Measurements from ENCODE around the gene TWSG1. TPM values are rescaled to one million over a fixed set of nuclear protein-coding genes. Genes with fewer than 3 reads are reported as not detected.

The TWSG1 gene
- total and polyA plus RNA-seq, 4 donors: 11.8 to 55.8 (median 21.6) TPM

DNA sequence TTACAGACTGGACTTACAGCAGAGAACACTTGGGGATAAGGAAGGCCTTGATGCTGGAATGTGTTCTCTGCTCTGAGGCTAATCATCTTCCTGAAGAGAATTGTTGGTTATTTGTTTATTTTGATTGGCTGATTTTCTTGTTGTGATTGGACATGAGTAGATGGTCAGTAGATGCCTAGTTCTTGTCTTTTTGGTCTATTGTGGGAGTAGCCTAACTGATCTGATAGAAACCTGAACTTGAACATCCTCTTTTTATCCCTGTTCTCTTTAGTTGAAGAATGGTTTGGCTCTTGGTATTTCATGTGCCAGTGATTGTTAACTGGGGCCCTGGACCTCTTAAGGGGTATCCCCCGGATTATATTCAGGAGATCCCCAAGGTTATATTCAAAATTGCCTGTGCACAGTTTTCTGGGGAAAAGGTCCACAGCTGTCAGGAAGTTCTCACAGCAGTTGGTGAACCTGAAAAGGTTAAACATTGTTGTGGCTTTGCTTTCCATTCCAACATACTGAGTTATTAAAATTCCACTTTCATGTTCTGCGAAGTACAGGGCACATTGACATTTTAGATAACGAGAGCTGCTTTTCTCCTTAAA, 13.6 kb downstream of the TWSG1 start:
- Histone ChIP-seq H3K9me3 (ENCODE audit: control insufficient read depth in 4 of 4, insufficient read depth in 3 of 4, low read length in 3 of 4) (no peaks in the 10 kb centered on the region), H3K9ac (ENCODE audit: insufficient read depth in 1 of 2, low read length in 2 of 2) (no peak overlapping the region), H3K4me1 (ENCODE audit: control insufficient read depth in 5 of 5, insufficient read depth in 5 of 5, low read length in 5 of 5) (peaks cover 0 to 19% (median 0%) of the 10 kb centered on the region in 5 donors), H3K4me3 (no peak overlapping the region), H3K27me3 (ENCODE audit: control insufficient read depth in 3 of 3, insufficient read depth in 3 of 3, low read length in 2 of 3) (no peaks in the 10 kb centered on the region), H3K36me3 (ENCODE audit: control insufficient read depth in 4 of 4, insufficient read depth in 4 of 4, low read length in 4 of 4) (peaks cover 0 to 9% (median 5%) of the 10 kb centered on the region in 4 donors), H3K27ac (ENCODE audit: low read depth in 1 of 2, low read length in 1 of 2) (no peak overlapping the region)
- no peak for DNase-seq
- ATAC-seq (ENCODE audit: insufficient read depth, low FRiP score): no peak
- 31 to 66% methylated on average over 3 of the region's 3 CpGs for WGBS, 2 donors
- TF ChIP-seq, protein P1, sequence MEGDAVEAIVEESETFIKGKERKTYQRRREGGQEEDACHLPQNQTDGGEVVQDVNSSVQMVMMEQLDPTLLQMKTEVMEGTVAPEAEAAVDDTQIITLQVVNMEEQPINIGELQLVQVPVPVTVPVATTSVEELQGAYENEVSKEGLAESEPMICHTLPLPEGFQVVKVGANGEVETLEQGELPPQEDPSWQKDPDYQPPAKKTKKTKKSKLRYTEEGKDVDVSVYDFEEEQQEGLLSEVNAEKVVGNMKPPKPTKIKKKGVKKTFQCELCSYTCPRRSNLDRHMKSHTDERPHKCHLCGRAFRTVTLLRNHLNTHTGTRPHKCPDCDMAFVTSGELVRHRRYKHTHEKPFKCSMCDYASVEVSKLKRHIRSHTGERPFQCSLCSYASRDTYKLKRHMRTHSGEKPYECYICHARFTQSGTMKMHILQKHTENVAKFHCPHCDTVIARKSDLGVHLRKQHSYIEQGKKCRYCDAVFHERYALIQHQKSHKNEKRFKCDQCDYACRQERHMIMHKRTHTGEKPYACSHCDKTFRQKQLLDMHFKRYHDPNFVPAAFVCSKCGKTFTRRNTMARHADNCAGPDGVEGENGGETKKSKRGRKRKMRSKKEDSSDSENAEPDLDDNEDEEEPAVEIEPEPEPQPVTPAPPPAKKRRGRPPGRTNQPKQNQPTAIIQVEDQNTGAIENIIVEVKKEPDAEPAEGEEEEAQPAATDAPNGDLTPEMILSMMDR (IDR thresholded peaks at IDR 0.05; ENCODE audit: control extremely low read depth, extremely low read depth): no peak

DNA sequence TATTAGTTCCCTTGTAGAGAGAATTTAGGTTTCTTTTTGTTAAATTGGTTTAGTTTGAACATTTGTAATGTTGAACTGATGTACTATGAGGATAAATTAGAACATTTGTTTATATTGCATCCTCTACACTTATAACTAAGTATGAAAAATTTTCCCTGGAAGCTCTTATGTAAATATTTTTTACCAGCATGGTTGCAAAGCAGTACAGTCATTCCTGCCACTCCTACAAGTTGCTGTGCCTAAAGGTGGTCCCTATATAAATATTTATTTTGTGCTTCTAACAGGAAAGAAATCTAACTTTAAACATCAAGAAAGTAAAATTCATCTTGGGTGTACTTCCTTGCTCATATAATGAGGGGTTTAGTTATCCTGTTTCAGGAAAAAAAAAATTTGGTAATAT, 14.2 kb downstream of the TWSG1 start:
- Histone ChIP-seq H3K4me3 (no peak overlapping the region), H3K27ac (ENCODE audit: low read depth in 1 of 2, low read length in 1 of 2) (no peak overlapping the region), H3K9ac (ENCODE audit: insufficient read depth in 1 of 2, low read length in 2 of 2) (no peak overlapping the region), H3K9me3 (ENCODE audit: control insufficient read depth in 4 of 4, insufficient read depth in 3 of 4, low read length in 3 of 4) (no peaks in the 10 kb centered on the region), H3K4me1 (ENCODE audit: control insufficient read depth in 5 of 5, insufficient read depth in 5 of 5, low read length in 5 of 5) (peaks cover 0 to 19% (median 0%) of the 10 kb centered on the region in 5 donors), H3K36me3 (ENCODE audit: control insufficient read depth in 4 of 4, insufficient read depth in 4 of 4, low read length in 4 of 4) (peaks cover 0 to 9% (median 3%) of the 10 kb centered on the region in 4 donors), H3K27me3 (ENCODE audit: control insufficient read depth in 3 of 3, insufficient read depth in 3 of 3, low read length in 2 of 3) (no peaks in the 10 kb centered on the region)
- DNase-seq: no peak
- TF ChIP-seq, protein P1 (IDR thresholded peaks at IDR 0.05; ENCODE audit: control extremely low read depth, extremely low read depth): no peak
- ATAC-seq (ENCODE audit: insufficient read depth, low FRiP score): no peak

DNA sequence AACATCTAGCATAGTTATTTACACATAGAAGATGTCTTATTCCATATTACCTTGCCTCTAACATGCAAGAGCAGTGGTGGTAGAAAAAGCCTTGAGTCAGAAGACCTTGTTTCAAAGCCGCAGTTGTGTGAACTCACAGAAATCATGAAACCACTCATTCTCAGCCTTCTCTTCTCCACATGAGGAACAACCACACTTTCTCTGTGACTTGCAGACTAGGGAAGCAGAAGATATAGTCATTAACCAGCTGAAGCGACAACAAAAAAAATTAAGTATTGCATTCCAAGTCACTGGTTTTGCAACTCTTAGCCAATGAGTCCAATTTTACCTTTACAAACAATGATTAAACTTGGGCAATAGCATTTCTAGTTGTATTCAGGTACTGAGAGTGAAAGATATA, 19.0 kb downstream of the TWSG1 start:
- peaks cover 0 to 10% (median 0%) of the 10 kb centered on the region in 5 donors for H3K4me1 ChIP-seq (ENCODE audit: control insufficient read depth in 5 of 5, insufficient read depth in 5 of 5, low read length in 5 of 5)
- H3K9ac ChIP-seq (ENCODE audit: insufficient read depth in 1 of 2, low read length in 2 of 2): no peak overlapping the region
- DNase-seq: no peak
- no peak overlapping the region for H3K4me3 ChIP-seq
- no peaks in the 10 kb centered on the region for H3K27me3 ChIP-seq (ENCODE audit: control insufficient read depth in 3 of 3, insufficient read depth in 3 of 3, low read length in 2 of 3)
- ATAC-seq (ENCODE audit: insufficient read depth, low FRiP score): no peak
- H3K27ac ChIP-seq (ENCODE audit: low read depth in 1 of 2, low read length in 1 of 2): no peak overlapping the region
- H3K36me3 ChIP-seq (ENCODE audit: control insufficient read depth in 4 of 4, insufficient read depth in 4 of 4, low read length in 4 of 4): peaks cover 0 to 2% (median 0%) of the 10 kb centered on the region in 4 donors
- TF ChIP-seq, protein P1 (IDR thresholded peaks at IDR 0.05; ENCODE audit: control extremely low read depth, extremely low read depth): no peak
- WGBS, 2 donors: 74 to 78% methylated on average over 2 of the region's 2 CpGs
- no peaks in the 10 kb centered on the region for H3K9me3 ChIP-seq (ENCODE audit: control insufficient read depth in 4 of 4, insufficient read depth in 3 of 4, low read length in 3 of 4)

DNA sequence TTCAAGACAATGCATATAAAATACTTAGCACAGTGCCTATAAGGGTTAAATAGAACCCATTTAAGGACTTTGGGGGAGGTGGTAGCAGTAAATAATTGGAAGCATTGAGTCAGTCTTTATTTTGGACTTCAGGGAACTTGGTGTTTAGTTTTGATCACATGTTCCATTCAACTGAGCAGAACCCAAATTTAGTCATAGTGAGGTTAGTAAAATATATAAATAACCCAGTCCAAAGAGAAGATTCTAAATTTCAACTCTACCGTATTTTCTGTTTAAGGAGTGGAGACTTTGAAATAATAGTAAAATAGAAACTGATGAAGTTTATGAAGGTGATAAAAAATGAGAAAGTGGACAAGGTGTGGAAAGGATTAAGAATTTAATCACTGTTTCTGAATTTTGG, 19.7 kb downstream of the TWSG1 start:
- Histone ChIP-seq H3K4me1 (ENCODE audit: control insufficient read depth in 5 of 5, insufficient read depth in 5 of 5, low read length in 5 of 5) (peaks cover 0 to 6% (median 0%) of the 10 kb centered on the region in 5 donors), H3K27me3 (ENCODE audit: control insufficient read depth in 3 of 3, insufficient read depth in 3 of 3, low read length in 2 of 3) (no peaks in the 10 kb centered on the region), H3K4me3 (no peak overlapping the region), H3K27ac (ENCODE audit: low read depth in 1 of 2, low read length in 1 of 2) (no peak overlapping the region), H3K9ac (ENCODE audit: insufficient read depth in 1 of 2, low read length in 2 of 2) (no peak overlapping the region), H3K36me3 (ENCODE audit: control insufficient read depth in 4 of 4, insufficient read depth in 4 of 4, low read length in 4 of 4) (peaks cover 0 to 2% (median 0%) of the 10 kb centered on the region in 4 donors), H3K9me3 (ENCODE audit: control insufficient read depth in 4 of 4, insufficient read depth in 3 of 4, low read length in 3 of 4) (no peaks in the 10 kb centered on the region)
- ATAC-seq (ENCODE audit: insufficient read depth, low FRiP score) (no peak), DNase-seq (no peak)
- TF ChIP-seq, protein P1 (IDR thresholded peaks at IDR 0.05; ENCODE audit: control extremely low read depth, extremely low read depth): no peak
- 81 to 89% methylated on average over 1 of the region's 1 CpG for WGBS, 2 donors

Measured in lung (tissue), 12 donors.